ENCODE results near the gene LITAF. TPM values are rescaled to one million over a fixed set of nuclear protein-coding genes. Genes with fewer than 3 reads are reported as not detected.
"Not testable (repeated sequence)": the region's sequence is repeated elsewhere in the genome, so short reads cannot be mapped to it uniquely, and the experiment has no call there.

Gene LITAF
- polyA plus RNA-seq, 3 donors, result 107 to 125 (median 115) TPM

DNA sequence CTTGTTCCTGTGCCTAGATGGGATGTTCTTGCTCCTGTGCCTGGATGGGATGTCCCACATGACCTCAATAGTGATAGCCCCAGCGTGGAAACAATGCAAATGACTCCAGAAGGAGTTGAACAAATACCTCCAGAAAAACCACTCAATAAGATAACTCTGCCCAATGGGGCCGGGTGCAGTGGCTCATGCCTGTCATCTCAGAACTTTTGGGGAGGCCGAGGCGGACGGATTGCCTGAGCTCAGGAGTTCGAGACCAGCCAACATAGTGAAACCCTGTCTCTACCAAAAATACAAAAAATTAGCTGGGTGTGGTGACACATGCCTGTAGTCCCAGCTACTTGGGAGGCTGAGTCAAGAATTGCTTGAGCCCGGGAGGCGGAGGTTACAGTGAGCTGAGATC lies 15.2 kb upstream of the LITAF start:
- no peak for DNase-seq (ENCODE audit: low read depth in 3 of 3, low spot score in 2 of 3)

DNA sequence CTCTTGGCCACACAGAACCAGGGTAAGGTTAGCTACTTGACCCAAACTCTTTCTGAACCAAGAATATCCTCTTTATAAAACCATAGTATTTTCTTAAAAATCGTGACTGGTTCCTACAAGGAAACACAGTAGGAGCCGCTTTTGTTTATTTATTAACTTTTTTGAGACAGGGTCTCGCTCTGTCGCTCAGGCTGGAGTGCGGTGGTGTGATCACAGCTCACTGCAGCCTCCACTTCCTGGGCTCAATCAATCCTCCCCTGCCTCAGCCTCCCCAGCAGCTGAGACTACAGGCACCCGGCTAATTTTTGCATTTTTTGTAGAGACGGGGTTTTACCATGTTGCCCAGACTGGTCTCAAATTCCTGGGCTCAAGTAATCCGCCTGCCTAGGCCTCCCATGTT lies 14.7 kb upstream of the LITAF start:
- no peak for DNase-seq (ENCODE audit: low read depth in 3 of 3, low spot score in 2 of 3)

DNA sequence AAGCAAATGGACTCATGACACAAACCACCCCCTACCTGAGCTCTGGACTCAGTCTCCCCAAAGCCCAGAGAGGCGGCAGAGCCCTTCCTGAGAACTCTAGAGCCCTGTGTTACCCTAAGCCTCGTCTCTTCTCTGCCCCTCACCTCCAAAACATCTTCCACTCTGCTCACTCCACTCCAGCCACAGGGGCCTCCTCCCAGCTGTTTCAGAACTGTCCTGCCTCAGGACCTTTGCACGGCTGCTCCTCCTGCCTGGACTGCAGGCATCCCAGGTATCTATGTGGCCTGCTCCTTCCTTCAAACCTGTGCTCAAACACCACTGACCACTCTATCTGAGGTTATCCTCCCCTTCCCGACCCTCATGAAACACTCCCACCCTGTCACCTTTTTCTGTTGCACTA lies 12.9 kb upstream of the LITAF start:
- DNase-seq (ENCODE audit: low read depth in 3 of 3, low spot score in 2 of 3), result no peak

DNA sequence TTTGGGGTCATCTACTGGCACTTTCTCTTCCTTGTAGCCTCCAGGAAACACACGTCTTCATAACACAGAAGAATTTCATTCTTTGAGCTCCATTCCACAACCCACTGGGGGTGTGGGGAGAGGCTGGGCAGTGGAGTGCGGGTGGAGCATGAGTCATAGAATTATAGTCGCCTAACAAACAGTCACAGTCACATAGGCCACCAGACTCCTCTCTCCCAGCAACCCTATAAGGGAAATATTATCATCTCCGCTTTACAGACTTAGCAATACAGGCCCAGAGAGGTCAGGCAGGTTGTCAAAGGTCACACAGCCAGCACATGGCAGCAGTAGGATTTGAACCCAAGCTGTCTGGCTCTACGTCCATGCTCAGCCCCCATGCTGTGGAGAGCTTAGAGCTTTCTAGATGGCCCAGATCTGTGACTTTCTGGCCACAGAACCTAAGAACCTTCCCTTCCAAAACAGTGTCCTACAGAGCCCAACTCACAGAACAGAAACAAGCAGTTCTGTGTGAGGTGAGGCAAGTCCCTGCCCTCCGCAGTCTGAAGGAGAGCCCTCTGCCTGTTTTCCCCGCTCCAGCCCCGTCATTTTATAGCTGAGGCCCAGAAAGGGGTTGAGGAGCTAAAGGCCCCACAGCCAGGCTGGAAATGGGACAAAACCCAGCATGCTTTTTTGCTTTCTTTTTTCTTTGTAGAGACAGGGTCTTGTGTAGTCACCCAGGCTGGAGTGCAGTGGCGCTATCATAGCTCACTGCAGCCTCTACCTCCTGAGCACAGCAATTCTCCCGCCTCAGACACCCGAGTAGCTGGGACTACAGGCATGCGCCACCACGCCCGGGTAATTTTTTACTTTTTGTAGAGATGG lies 10.7 kb upstream of the LITAF start:
- DNase-seq (ENCODE audit: low read depth in 3 of 3, low spot score in 2 of 3), result no peak

DNA sequence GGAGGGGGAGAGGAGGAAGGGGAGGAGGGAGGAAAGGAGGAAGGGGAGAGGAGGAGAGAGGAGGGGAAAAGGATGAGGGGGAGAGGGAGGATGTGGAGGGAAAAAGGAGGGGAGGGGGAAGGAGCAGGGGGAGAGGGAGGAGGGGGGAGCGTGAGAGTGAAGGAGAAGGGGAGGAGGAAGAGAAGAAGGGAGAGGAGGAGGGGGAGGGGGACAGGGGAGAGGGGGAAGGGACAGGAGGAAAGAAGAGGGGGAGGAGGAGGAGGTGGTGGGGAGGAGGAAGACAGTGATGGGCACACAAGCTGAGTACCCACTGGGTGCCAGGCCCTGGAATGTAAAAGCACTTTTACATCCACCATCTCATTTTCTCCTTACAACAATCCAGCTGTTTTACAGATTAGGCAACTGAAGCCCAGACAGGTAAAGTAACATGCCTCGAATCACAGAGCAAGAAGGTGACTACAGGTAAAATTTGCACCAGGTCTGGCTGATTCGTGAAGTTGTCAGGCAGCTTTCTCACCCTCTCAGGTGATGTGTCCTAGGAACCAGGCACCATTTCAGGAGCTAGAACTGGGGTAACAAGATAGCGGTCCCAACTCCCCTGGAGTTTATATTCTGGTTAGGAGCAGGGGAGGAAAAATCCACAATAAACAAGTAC lies 10.0 kb upstream of the LITAF start:
- DNase-seq (ENCODE audit: low read depth in 3 of 3, low spot score in 2 of 3), result no peak

DNA sequence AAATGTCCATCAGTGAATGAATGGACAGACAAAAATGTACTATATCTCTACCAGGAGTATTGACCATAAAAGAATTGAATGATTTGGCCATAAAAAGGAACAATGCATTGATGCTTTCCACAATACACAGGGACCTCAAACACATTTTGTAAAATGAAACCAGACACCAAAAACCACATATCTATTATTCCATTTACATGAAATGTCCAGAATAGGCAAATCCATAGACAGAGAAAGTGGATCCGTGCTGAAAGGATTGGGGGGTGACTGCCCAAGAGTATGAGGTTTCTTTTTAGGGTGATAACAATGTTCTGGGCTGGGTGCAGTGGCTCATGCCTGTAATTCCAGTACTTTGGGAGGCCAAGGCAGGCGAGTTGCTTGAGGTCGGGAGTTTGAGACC lies 6.9 kb upstream of the LITAF start:
- no peak for DNase-seq (ENCODE audit: low read depth in 3 of 3, low spot score in 2 of 3)

DNA sequence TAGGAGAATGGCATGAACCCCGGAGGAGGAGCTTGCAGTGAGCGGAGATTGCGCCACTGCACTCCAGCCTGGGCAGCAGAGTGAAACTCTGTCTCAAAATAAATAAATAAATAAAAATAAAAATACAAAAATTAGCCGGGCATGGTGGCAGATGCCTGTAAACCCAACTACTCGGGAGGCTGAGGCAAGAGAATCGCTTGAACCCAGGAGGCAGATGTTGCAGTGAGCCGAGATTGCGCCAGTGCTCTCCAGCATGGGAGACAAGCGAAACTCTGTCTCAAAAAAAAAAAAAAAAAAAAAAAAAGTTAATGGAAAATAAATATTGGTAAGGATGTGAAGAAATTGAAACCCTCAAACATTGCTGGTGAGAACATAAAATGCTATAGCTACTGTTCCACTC lies 6.4 kb upstream of the LITAF start:
- not testable (repeated sequence) for DNase-seq (ENCODE audit: low read depth in 3 of 3, low spot score in 2 of 3)

DNA sequence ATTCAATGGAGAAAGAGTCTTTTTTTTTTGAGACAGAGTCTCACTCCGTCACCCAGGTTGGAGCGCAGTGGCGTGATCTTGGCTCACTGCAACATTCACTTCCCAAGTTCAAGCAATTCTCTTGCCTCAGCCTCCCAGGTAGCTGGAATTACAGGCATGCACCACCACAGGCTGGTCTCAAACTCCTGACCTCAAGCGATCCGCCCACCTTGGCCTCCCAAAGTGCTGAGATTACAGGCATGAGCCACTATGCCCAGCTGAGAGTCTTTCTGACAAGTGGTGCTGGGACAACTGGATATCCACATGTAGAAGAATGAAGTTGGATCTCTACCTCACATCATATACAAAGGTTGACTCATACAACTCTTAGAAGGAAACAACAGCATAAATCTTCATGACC lies 4.9 kb upstream of the LITAF start:
- DNase-seq (ENCODE audit: low read depth in 3 of 3, low spot score in 2 of 3), result not testable (repeated sequence)

DNA sequence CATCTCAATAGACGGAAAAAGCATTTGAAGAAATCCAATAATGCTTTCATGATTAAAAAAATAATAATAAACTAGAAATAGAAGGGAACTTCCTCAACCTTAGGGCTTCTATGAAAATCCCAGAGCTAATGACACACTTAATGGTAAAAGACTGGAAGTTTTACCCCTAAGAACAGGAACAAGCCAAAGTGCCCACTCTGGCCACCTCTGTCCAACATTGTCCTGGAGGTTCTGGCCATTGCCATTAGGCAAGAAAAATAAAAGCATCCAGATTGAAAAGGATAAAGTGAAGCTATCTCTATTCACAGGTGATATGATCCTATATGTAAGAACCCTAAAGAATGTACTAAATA lies 2.5 kb upstream of the LITAF start:
- no peak for DNase-seq (ENCODE audit: low read depth in 3 of 3, low spot score in 2 of 3)

DNA sequence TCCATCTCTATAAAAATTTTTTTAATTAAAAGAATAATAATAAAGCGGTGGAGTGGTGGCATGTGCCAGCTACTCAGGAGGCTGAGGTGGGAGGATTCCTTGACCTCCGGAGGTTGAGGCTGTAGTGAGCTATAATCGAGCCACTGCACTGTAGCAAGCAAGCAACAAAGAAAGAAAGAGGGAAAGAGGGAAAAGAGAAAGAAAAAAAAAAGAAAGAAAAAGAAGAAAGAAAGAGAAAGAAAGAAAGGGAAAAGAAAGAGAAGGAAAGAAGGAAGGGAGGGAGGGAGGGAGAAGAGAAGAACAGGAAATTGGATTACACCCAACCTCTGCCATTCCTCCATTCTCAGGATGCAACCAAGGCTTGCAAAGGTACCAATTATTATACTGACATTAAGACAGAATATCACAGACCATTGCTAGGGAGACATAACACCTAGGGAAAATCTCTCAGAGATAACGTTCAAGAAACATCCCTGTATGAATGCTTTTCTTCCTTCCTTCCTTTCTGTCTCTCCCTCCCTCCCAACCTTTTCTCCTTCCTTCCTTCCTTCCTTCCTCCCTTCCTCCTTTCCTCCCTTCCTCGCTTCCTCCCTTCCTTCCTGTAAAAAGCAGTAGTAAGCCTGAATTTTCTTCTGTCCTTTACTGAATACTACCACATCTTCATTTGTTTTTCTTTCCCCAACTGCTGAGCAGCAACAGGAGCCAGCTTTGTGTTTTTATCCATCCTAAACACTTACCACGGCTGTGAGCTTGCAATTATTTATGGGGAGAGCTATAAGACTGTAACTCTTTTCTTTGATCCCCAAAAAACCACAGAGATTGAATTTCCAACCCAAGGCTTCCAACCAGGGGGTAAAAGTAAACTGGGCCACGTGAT lies 1.8 kb upstream of the LITAF start:
- no peak for DNase-seq (ENCODE audit: low read depth in 3 of 3, low spot score in 2 of 3)

DNA sequence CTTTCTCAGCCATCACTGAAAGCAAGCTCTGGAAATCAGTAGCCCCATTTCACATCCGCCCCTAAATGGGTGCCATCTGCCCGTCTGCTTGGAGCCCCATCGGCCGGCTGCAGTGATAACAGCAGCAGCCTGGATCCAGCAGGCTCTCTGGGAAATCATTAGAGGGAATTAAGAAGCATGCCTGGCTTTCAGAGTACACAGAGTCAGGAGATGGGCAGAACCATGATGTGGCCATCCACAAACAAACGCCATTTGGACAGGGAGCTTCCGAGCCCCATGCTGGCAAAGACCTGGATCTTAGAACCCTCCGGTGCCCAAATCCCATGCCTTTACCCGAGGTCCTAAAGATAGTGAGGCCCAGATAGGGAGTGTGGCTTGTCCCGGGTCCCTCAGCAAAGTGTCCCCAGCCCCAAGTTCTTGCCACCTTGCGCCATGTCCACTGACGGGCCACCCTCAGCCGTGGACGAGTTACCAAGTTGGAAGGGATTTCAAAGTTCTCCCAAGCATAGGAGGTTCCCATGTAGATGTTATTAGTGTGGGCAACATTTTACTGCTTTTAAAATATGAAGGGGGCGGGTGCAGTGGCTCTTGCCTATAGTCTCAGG lies 1.0 kb upstream of the LITAF start:
- DNase-seq (ENCODE audit: low read depth in 3 of 3, low spot score in 2 of 3), result no peak

DNA sequence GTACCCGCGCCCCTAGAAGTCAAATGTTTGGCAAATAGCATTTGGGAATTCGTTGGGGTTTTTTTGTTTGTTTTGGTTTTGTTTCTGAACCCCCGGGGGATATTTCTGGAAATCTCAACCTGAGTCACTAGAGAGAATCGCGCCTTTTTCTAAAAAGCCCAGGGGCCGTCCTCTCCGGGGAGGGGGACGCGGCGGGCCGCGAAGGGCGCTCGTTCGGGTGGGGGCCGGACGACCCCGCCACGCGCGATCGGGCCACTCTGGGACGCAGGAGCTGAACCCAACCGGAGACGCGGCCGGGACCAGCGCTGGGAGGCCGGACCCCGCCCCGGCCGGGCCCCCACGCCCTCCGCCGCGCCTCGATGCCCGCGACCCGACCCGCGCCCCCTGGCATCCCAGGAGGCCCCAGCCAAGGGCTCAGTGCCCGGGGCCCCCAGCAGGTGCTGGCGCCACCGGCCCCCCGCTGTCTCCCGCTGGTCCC lies 302 bp downstream of the LITAF start:
- DNase-seq (ENCODE audit: low read depth in 3 of 3, low spot score in 2 of 3), result no peak

DNA sequence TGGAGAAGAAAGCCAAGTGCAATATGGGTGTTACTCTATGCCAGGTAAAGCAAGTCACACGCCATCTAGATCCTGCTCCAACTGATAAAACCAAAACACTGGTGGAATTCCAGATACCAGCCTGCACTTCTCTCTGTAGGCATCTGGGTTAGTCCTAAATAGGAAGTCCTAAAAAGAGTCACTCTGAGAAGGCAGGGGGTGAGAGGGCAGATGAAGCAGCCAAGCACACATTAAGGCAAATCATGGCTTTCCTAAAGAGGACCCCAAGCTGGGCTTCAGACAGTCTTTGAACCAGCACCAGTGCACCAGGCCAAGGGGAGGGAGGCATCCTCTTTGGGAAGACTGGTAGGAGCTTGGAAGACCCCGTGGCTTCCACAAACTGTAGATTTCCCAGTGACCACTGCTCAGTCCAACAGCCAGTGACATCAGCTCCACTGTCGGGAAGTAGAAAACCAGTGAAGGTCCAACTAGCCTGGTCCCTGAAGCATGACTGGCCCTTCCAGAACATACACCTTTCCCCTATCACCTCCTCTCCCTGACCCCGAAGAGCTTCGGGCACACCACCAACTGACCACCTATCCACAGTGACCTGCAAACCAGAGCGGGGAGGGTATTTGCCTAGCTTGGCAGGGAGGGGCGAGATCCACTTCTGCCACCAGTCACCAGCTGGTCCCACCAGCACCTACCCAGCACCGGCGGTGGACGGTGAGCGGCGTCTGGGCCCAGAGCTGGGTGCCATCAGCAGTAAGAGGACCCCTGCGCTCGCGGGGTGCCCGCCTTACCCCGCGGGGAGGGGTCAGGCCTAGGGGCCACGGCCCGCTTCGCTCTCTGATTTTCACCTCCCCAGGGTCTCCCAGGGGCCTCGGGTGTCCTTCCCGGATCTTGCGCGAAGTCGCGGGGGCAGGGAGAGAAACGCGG lies 1.0 kb downstream of the LITAF start:
- DNase-seq (ENCODE audit: low read depth in 3 of 3, low spot score in 2 of 3), result no peak

DNA sequence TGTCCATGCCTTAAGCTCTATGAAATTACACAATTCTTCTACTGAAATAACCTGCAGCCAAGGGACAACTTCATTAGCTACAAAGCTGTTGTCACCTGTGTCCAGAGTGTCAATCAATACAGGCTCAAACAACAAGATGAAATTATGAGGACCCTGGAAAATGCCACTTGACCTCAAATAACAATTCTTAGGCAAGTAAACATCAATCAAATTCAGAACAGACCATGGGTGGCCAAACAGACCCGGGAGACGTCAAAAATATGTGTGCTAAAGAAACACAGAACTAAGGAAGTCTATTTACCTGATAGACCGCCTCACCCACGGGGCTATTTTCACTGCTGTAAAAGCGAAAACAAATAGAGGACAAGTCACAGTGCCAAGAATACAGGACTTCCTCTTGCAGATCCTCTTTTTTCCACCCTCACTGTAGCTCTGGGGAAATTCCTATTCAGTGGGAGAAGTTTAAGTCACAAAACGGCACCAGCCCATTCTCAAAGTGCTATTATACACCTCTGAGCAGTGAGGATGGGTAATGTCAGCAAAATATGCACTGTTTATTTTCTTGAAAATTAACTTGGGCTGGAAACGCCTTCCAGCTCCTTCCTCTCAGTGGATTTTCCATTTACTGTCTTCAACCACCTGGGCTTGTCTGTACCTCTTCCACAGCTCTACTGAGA lies 2.7 kb downstream of the LITAF start:
- DNase-seq (ENCODE audit: low read depth in 3 of 3, low spot score in 2 of 3), result no peak

DNA sequence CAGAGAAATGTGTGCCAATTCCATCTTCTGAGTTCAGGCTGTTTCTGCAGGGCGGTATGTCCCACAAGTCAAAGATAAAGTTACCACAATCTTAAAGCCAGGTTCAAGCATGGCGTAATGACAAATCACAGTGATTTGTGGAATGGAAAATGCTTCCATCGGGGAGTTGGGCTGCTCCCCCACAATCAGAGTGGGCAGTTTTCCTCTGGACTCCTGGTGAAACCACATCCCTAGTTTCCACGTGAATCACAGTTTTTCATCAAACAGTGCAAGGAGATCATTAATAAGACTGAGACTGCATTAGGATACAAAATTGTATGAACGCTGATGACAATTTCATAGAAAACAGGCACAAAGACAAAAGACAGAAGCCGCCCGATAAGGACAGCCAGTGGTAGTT lies 3.6 kb downstream of the LITAF start:
- no peak for DNase-seq (ENCODE audit: low read depth in 3 of 3, low spot score in 2 of 3)

DNA sequence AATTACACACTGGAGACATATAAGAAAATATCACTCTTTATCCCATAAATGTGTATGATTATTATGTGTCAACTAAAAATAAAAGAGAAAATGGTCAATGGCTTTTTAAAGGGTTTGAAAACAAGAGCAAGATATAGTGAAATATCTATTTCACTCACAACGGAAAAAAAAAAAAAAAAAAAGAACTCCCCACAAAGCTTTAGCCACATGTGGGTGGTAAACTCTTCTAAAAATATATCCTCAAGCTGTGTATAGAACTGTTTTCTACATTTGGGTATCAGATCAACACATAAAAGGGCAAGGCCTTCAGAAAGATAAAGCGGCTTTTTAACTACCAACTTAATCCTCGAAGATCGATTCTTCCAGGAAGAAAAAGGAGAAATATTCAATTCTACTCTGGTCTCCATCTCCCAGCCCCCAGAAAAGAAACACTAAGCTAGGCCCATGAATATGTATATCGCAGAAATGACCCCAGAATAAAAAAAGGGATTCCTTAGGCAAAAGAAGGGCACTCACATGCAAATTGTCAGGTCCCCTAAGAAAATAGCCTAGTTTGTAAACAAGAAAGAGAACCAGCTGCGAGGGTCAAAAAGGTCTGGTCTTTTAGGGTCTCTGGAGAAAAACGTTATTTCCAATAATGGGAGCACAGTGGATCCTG lies 4.4 kb downstream of the LITAF start:
- no peak for DNase-seq (ENCODE audit: low read depth in 3 of 3, low spot score in 2 of 3)

DNA sequence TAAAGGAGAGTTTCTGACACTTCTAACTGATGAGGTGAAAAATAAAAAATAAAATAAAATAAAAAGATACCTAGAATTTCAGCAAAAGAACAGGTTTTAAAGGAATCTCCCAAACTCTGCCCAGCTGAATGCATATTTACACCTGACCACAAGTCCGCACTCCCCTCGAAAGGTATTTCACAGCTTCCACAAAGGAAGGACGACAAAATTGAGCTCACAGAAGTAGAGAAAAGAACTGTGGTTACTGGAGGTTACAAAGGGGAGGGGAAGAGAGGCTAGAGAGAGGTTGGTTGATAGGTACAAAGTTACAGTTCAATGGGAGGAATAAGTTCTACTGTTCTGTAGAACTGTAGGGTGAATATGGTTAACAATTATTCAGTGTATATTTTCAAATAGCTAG lies 5.0 kb downstream of the LITAF start:
- DNase-seq (ENCODE audit: low read depth in 3 of 3, low spot score in 2 of 3), result no peak

DNA sequence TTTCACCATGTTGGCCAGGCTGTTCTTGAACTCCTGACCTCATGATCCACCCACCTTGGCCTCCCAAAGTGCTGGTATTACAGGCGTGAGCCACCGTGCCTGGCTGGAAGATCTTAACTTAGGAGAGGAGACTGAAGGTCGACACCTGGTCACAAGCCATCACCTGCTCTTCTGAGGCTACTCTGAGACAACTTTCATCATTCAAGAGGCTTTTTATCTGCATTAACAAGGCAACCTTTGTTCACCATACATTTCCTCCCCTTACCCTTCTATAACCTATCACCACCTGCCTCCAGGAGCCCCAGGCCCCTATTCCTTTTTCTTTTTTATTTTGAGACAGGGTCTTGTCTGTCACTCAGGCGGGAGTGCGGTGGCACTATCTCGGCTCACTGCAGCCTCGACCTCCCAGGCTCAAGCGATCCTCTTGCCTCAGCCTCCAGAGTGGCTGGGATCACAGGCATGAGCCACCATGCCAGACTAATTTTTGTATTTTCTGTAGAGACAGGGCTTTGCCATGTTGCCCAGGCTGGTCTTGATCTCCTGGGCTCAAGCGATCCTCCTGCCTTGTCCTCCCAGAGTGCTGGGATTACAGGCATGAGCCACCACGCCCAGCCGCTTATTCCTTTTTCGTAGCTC lies 6.2 kb downstream of the LITAF start:
- DNase-seq (ENCODE audit: low read depth in 3 of 3, low spot score in 2 of 3), result no peak

Data from right renal cortex interstitium (tissue), 3 donors.